SK-N-MC (cell line): Measurements from ENCODE around the gene TUBD1.
A peak's percentile ranks its signal among the peaks of the same experiment; 100 is the strongest.
"Not testable (repeated sequence)": the region's sequence is repeated elsewhere in the genome, so short reads cannot be mapped to it uniquely, and the experiment has no call there.

Experiments used
- DNase-seq: peaks from one replicate; pipeline ENCODE4 v3.0.0-alpha.2; 2011; ENCODE audit warnings: low read depth, low spot score
- H3K27ac ChIP-seq: fragments of 200-600 bp; sonication (generic); 2 replicates; pipeline ENCODE4 v1.5.1; 2016; ENCODE audit warnings: mixed run types
- H3K36me3 ChIP-seq: fragments of 200-600 bp; sonication (generic); 2 replicates; pipeline ENCODE4 v1.6.1; 2017; ENCODE audit warnings: antibody characterized with exemption, low read length, mixed read lengths; ENCODE audit not compliant: insufficient read depth
- H3K4me3 ChIP-seq: fragments of 200-600 bp; sonication (generic); 2 replicates; pipeline ENCODE4 v1.5.1; 2016
- H3K9ac ChIP-seq: fragments of 200-600 bp; sonication (generic); 2 replicates; pipeline ENCODE4 v1.8.0; 2017; ENCODE audit warnings: mixed run types, mixed read lengths; ENCODE audit not compliant: insufficient read length
- H3K9me3 ChIP-seq: fragments of 200-600 bp; sonication (generic); 2 replicates; pipeline ENCODE4 v1.6.1; 2017; ENCODE audit warnings: low read depth, mild to moderate bottlenecking, antibody characterized with exemption, low read length, moderate library complexity, mixed read lengths
- EZH2 ChIP-seq: fragments of 200-600 bp; sonication (generic); IDR thresholded peaks from one replicate; pipeline ENCODE4 v1.6.1; 2017; ENCODE audit warnings: antibody characterized with exemption
- FOXP2 ChIP-seq: optimal IDR thresholded peaks from 2 replicates; pipeline ENCODE3; 2011; ENCODE audit warnings: mild to moderate bottlenecking, moderate library complexity; ENCODE audit not compliant: insufficient read depth; ENCODE audit errors: extremely low read length, control extremely low read depth
- POLR2AphosphoS5 ChIP-seq: IDR thresholded peaks from 2 replicates; pipeline ENCODE4 v1.6.1; 2012; ENCODE audit warnings: mild to moderate bottlenecking, low read depth, low read length, borderline replicate concordance

Gene TUBD1

GRCh38 chr17:59863616-59864015, 29.1 kb downstream of the TUBD1 start:
- TF ChIP-seq POLR2AphosphoS5 (no peak), EZH2 (no peak), FOXP2 (no peak)
- no peak for DNase-seq
- Histone ChIP-seq H3K9ac (no peak overlapping the region), H3K4me3 (no peak overlapping the region), H3K36me3 (no peaks in the 10 kb centered on the region; the same call in 1 of the 2 replicates), H3K27ac (no peak overlapping the region), H3K9me3 (no peaks in the 10 kb centered on the region)

GRCh38 chr17:59859444-59860025, 33.2 kb downstream of the TUBD1 start:
- Histone ChIP-seq H3K36me3 (no peaks in the 10 kb centered on the region; the same call in 1 of the 2 replicates), H3K9me3 (no peaks in the 10 kb centered on the region), H3K4me3 (no peak overlapping the region), H3K9ac (no peak overlapping the region), H3K27ac (peak overlapping the region; percentile 32; the same call in 1 of the 2 replicates)
- no peak for DNase-seq
- TF ChIP-seq POLR2AphosphoS5 (no peak), EZH2 (no peak), FOXP2 (no peak)

- Histone ChIP-seq H3K9ac (no peak overlapping the region), H3K4me3 (no peak overlapping the region), H3K9me3 (no peaks in the 10 kb centered on the region), H3K36me3 (no peaks in the 10 kb centered on the region; the same call in 1 of the 2 replicates), H3K27ac (peak overlapping the region; percentile 69)
- DNase-seq, result no peak
- TF ChIP-seq FOXP2 (no peak), EZH2 (no peak), POLR2AphosphoS5 (no peak)
Measured at GRCh38 chr17:59858932-59859331, 33.8 kb downstream of the TUBD1 start.

- TF ChIP-seq EZH2, result no peak
- no peak for TF ChIP-seq FOXP2
- TF ChIP-seq POLR2AphosphoS5, result no peak
- no peaks in the 10 kb centered on the region for H3K9me3 ChIP-seq
- no peaks in the 10 kb centered on the region; the same call in 1 of the 2 replicates for H3K36me3 ChIP-seq
- peak overlapping the region; percentile 14; the same call in 1 of the 2 replicates for H3K4me3 ChIP-seq
- no peak for DNase-seq
- H3K9ac ChIP-seq, result peak overlapping the region; percentile 3
- H3K27ac ChIP-seq, result peak overlapping the region; percentile 69
Measured at GRCh38 chr17:59858167-59858816, 34.5 kb downstream of the TUBD1 start.

DNA sequence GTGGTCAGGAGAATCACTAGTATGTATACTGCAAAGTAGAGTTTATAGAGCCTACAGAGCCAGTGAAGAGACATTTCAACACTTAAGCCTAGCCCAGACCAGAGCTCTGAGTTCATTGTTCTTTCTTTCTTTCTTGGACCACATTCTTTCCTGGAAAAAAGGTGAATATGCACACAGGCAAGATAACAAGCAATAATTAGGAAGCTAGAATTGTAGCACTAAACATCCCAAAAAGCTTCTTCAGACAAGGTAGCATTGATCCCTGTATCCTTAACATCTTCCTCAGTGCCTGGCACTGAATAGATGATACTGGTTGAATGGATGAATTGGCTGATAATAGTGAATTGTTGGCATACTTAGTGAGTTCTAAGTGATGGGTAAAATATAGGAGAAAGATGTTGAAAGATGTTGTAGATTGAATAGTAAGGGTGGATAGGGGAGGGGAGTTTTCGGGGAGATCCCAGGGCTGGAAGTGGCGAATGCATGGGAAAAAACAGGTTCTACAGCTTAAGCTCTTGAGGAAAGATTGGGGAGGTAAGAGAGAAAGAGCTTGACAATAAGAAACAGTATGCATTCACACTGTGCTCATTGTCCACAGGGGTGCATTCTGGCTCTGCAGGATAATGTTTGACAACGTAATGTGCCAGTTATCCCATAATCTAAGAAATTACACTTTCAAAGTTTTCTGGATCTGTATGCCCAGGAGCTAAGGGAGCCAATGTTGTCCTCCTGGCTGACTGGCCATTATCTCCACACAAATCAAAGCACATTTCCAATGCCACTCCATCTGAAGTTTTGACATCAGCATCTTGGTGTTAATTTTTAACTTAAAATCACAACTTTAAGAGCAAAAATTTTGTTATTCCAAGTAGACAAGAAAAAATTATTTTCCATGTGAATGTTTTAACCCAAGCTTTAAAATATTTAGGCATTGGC, 35.6 kb downstream of the TUBD1 start:
- Histone ChIP-seq H3K9me3 (no peaks in the 10 kb centered on the region), H3K4me3 (no peak overlapping the region), H3K36me3 (no peaks in the 10 kb centered on the region; the same call in 1 of the 2 replicates), H3K9ac (no peak overlapping the region), H3K27ac (no peak overlapping the region)
- TF ChIP-seq POLR2AphosphoS5 (no peak), FOXP2 (no peak), EZH2 (no peak)
- DNase-seq, result no peak

DNA sequence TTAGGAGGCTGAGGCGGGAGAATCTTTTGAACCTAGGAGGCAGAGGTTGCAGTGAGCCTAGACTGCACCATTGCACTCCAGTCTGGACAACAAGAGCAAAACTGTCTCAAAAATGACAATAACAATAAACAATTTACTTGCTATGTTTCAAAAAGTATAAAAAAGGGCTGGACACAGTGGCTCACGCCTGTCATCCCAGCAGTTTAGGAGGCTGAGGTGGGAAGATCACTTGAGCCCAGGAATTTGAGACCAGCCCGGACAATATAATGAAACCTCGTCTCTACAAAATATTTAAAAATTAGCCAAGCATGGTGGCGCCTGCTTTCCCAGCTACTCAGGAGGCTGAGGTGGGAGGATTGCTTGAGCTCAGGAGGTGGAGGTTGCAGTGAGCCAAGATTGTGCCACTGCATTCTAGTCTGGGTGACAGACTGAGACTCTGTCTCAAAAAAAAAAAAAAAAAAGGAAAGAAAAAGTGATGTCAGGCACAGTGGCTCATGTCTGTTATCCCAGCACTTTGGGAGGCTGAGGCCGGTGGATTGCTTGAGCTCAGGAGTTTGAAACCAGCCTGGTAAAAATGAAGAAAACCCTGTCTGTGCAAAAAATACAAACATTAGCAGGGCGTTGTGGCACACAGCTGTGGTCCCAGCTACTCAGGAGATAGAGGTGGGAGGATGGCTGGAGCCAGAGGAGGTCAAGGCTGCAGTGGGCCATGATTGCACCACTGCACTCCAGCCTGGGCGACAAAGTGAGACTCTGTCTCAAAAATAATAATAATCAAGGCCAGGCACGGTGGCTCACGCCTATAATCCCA, 38.6 kb downstream of the TUBD1 start:
- not testable (repeated sequence) for H3K9me3 ChIP-seq, DNase-seq, H3K27ac ChIP-seq, H3K4me3 ChIP-seq, H3K9ac ChIP-seq, H3K36me3 ChIP-seq

GRCh38 chr17:59853168-59853918, 39.4 kb downstream of the TUBD1 start:
- Histone ChIP-seq H3K4me3 (no peak overlapping the region), H3K27ac (no peak overlapping the region), H3K9ac (no peak overlapping the region), H3K36me3 (no peaks in the 10 kb centered on the region), H3K9me3 (no peaks in the 10 kb centered on the region)
- TF ChIP-seq FOXP2 (no peak), POLR2AphosphoS5 (no peak), EZH2 (no peak)
- no peak for DNase-seq

GRCh38 chr17:59852847-59853167, 39.9 kb downstream of the TUBD1 start:
- not testable (repeated sequence) for H3K36me3 ChIP-seq, H3K4me3 ChIP-seq, H3K9me3 ChIP-seq, DNase-seq, H3K27ac ChIP-seq, H3K9ac ChIP-seq
